HepG2 (cell line): Measurements from ENCODE around the gene AEN.

Experiments used
- CTCF ChIP-seq: sonication (generic); formaldehyde crosslinking; IDR thresholded peaks from 2 replicates; pipeline ENCODE4 v1.5.0; 2020; ENCODE audit warnings: mild to moderate bottlenecking, missing genetic modification reagents, moderate library complexity
- EHMT2 ChIP-seq: fragments of 200-600 bp; sonication (generic); IDR thresholded peaks from 2 replicates; pipeline ENCODE4 v1.7.0; 2017; ENCODE audit warnings: antibody characterized with exemption, low read depth, low read length, borderline replicate concordance
- MXD4 ChIP-seq: IDR thresholded peaks from 2 replicates; pipeline ENCODE4 v1.6.1; 2016; ENCODE audit warnings: mild to moderate bottlenecking, missing biosample characterization, missing genetic modification reagents
- PAX8 ChIP-seq: sonication (generic); formaldehyde crosslinking; IDR thresholded peaks from 2 replicates; pipeline ENCODE4 v1.8.0; 2022; ENCODE audit warnings: mild to moderate bottlenecking, missing genetic modification reagents, borderline replicate concordance
- POLR2A ChIP-seq, 2 experiments: IDR thresholded peaks; 2 replicates each; pipeline ENCODE4 v1.6.1; 2011; ENCODE audit warnings: low read depth in 2 of 2, low read length in 2 of 2, mild to moderate bottlenecking in 1 of 2, moderate library complexity in 1 of 2; ENCODE audit not compliant: insufficient read depth in 1 of 2
- SOX13 ChIP-seq, 3 experiments: fragments of 450-650 bp in 1 of 3; sonication (generic) in 1 of 3; formaldehyde crosslinking in 1 of 3; IDR thresholded peaks in 2 of 3; conservative IDR thresholded peaks in 1 of 3; 2 replicates each; pipeline versions ENCODE4 v1.5.0 to v1.6.1; 2016 to 2020; ENCODE audit warnings: antibody characterized with exemption in 1 of 3, mild to moderate bottlenecking in 1 of 3, missing compliant biosample characterization in 1 of 3, missing genetic modification reagents in 1 of 3, moderate library complexity in 1 of 3
- SUZ12 ChIP-seq: fragments of 150-350 bp; IDR thresholded peaks from 2 replicates; pipeline ENCODE4 v1.6.1; 2014; ENCODE audit warnings: low read depth, low read length
- TAF1 ChIP-seq: sonication (generic); formaldehyde crosslinking; IDR thresholded peaks from 2 replicates; pipeline ENCODE4 v1.4.0; 2020; ENCODE audit warnings: missing genetic modification reagents
- ZSCAN5A ChIP-seq: sonication (generic); formaldehyde crosslinking; IDR thresholded peaks from 2 replicates; pipeline ENCODE4 v1.8.0; 2022; ENCODE audit warnings: mild to moderate bottlenecking, missing genetic modification reagents, borderline replicate concordance

- TF ChIP-seq EHMT2: no peak
- no peak for TF ChIP-seq CTCF
- TF ChIP-seq ZSCAN5A (CRISPR knock-in tag): no peak
- TF ChIP-seq SUZ12: no peak
- no peak for TF ChIP-seq PAX8
- TF ChIP-seq TAF1 (CRISPR knock-in tag): no peak
- TF ChIP-seq MXD4: no peak
- TF ChIP-seq POLR2A (IDR thresholded peaks at IDR 0.05; ENCODE audit: insufficient read depth in 1 of 2, low read depth in 2 of 2, low read length in 2 of 2): no peak
- TF ChIP-seq SOX13 (IDR thresholded peaks at IDR 0.05): no peak
- TF ChIP-seq SOX13 (CRISPR knock-in tag; conservative IDR thresholded peaks at IDR 0.05 in 1 of 2, IDR thresholded peaks at IDR 0.05 in 1 of 2): no peak
Measured at GRCh38 chr15:88636654-88637053, 15.5 kb downstream of the AEN start.
